ENCODE measurements around the gene RELA. TPM values are rescaled to one million over a fixed set of nuclear protein-coding genes. Genes with fewer than 3 reads are reported as not detected.
"Not testable (repeated sequence)": the region's sequence is repeated elsewhere in the genome, so short reads cannot be mapped to it uniquely, and the experiment has no call there.

The RELA gene
- total RNA-seq, 1 donor from 2014 or later: 79.7 TPM

- no peak overlapping the region for H3K4me3 Mint-ChIP-seq (ENCODE audit: unreplicated experiment)
- H3K4me1 Mint-ChIP-seq (ENCODE audit: unreplicated experiment): no peaks in the 10 kb centered on the region
- DNase-seq (ENCODE audit: extremely low spot score, unreplicated experiment): no peak
- no peak overlapping the region for H3K27ac Mint-ChIP-seq (ENCODE audit: unreplicated experiment)
- H3K36me3 Mint-ChIP-seq (ENCODE audit: unreplicated experiment): no peaks in the 10 kb centered on the region
- no peak for TF ChIP-seq CTCF (IDR thresholded peaks at IDR 0.05)
- H3K27me3 Mint-ChIP-seq (ENCODE audit: unreplicated experiment): peaks cover 45% of the 10 kb centered on the region
- H3K9me3 Mint-ChIP-seq (ENCODE audit: unreplicated experiment): no peaks in the 10 kb centered on the region
These were observed 36.6 kb upstream of the RELA start for GRCh38 chr11:65699306-65699705.

- Mint-ChIP-seq H3K9me3 (ENCODE audit: unreplicated experiment) (no peaks in the 10 kb centered on the region), H3K27me3 (ENCODE audit: unreplicated experiment) (peaks cover 48% of the 10 kb centered on the region), H3K4me1 (ENCODE audit: unreplicated experiment) (no peaks in the 10 kb centered on the region), H3K27ac (ENCODE audit: unreplicated experiment) (no peak overlapping the region), H3K36me3 (ENCODE audit: unreplicated experiment) (no peaks in the 10 kb centered on the region), H3K4me3 (ENCODE audit: unreplicated experiment) (no peak overlapping the region)
- no peak for DNase-seq (ENCODE audit: extremely low spot score, unreplicated experiment)
- no peak for TF ChIP-seq CTCF (IDR thresholded peaks at IDR 0.05)
These were observed 35.5 kb upstream of the RELA start for GRCh38 chr11:65698205-65698604.

GRCh38 chr11:65696802-65697552, 34.3 kb upstream of the RELA start:
- Mint-ChIP-seq H3K27me3 (ENCODE audit: unreplicated experiment) (peaks cover 38% of the 10 kb centered on the region), H3K4me1 (ENCODE audit: unreplicated experiment) (no peaks in the 10 kb centered on the region), H3K9me3 (ENCODE audit: unreplicated experiment) (no peaks in the 10 kb centered on the region), H3K4me3 (ENCODE audit: unreplicated experiment) (no peak overlapping the region), H3K27ac (ENCODE audit: unreplicated experiment) (no peak overlapping the region), H3K36me3 (ENCODE audit: unreplicated experiment) (no peaks in the 10 kb centered on the region)
- DNase-seq (ENCODE audit: extremely low spot score, unreplicated experiment): no peak
- TF ChIP-seq CTCF (IDR thresholded peaks at IDR 0.05): no peak

- no peaks in the 10 kb centered on the region for H3K9me3 Mint-ChIP-seq (ENCODE audit: unreplicated experiment)
- TF ChIP-seq CTCF (IDR thresholded peaks at IDR 0.05): no peak
- H3K27ac Mint-ChIP-seq (ENCODE audit: unreplicated experiment): no peak overlapping the region
- H3K36me3 Mint-ChIP-seq (ENCODE audit: unreplicated experiment): no peaks in the 10 kb centered on the region
- H3K27me3 Mint-ChIP-seq (ENCODE audit: unreplicated experiment): peaks cover 29% of the 10 kb centered on the region
- H3K4me3 Mint-ChIP-seq (ENCODE audit: unreplicated experiment): no peak overlapping the region
- no peaks in the 10 kb centered on the region for H3K4me1 Mint-ChIP-seq (ENCODE audit: unreplicated experiment)
- no peak for DNase-seq (ENCODE audit: extremely low spot score, unreplicated experiment)
These were observed 32.9 kb upstream of the RELA start for GRCh38 chr11:65695459-65696241.

GRCh38 chr11:65692367-65692766, 29.7 kb upstream of the RELA start:
- Mint-ChIP-seq H3K27ac (ENCODE audit: unreplicated experiment) (no peak overlapping the region), H3K9me3 (ENCODE audit: unreplicated experiment) (no peaks in the 10 kb centered on the region), H3K4me3 (ENCODE audit: unreplicated experiment) (no peak overlapping the region), H3K36me3 (ENCODE audit: unreplicated experiment) (no peaks in the 10 kb centered on the region), H3K4me1 (ENCODE audit: unreplicated experiment) (no peaks in the 10 kb centered on the region), H3K27me3 (ENCODE audit: unreplicated experiment) (peaks cover 10% of the 10 kb centered on the region)
- DNase-seq (ENCODE audit: extremely low spot score, unreplicated experiment): no peak
- TF ChIP-seq CTCF (IDR thresholded peaks at IDR 0.05): no peak

GRCh38 chr11:65691847-65692246, 29.1 kb upstream of the RELA start:
- not testable (repeated sequence) for H3K27ac Mint-ChIP-seq (ENCODE audit: unreplicated experiment); DNase-seq (ENCODE audit: extremely low spot score, unreplicated experiment); H3K4me3 Mint-ChIP-seq (ENCODE audit: unreplicated experiment); H3K36me3 Mint-ChIP-seq (ENCODE audit: unreplicated experiment); H3K9me3 Mint-ChIP-seq (ENCODE audit: unreplicated experiment); H3K4me1 Mint-ChIP-seq (ENCODE audit: unreplicated experiment)
- H3K27me3 Mint-ChIP-seq (ENCODE audit: unreplicated experiment): peaks cover 10% of the 10 kb centered on the region

Measured in osteocyte (in vitro differentiated cells).